NB4 (cell line): ENCODE results near the gene TAS2R40.

Experiments used
- CTCF ChIP-seq: IDR thresholded peaks from one replicate; pipeline ENCODE4 v1.5.1; 2012; ENCODE audit warnings: low read depth, low read length
- MYC ChIP-seq: IDR thresholded peaks from 2 replicates; pipeline ENCODE4 v1.6.1; 2011; ENCODE audit warnings: low read depth, low read length
- POLR2A ChIP-seq: IDR thresholded peaks from 2 replicates; pipeline ENCODE4 v1.6.1; 2011; ENCODE audit warnings: mild to moderate bottlenecking; ENCODE audit not compliant: insufficient read length; ENCODE audit errors: extremely low read depth

GRCh38 chr7:143233816-143234532 is 12.1 kb downstream of the TAS2R40 start:
- TF ChIP-seq CTCF (no peak), POLR2A (no peak), MYC (no peak)
